ENCODE results near the gene ACYP2.
"Not testable (repeated sequence)": the region's sequence is repeated elsewhere in the genome, so short reads cannot be mapped to it uniquely, and the experiment has no call there.

Gene ACYP2

GRCh38 chr2:54321047-54321446 lies 205.6 kb downstream of the ACYP2 start:
- no peak for DNase-seq (ENCODE audit: low read depth in 2 of 2)

- DNase-seq (ENCODE audit: low read depth in 2 of 2): not testable (repeated sequence)
These were observed 209.1 kb downstream of the ACYP2 start for GRCh38 chr2:54324517-54324916.

- no peak for DNase-seq (ENCODE audit: low read depth in 2 of 2)
These were observed 209.7 kb downstream of the ACYP2 start for GRCh38 chr2:54325148-54325547.

- DNase-seq (ENCODE audit: low read depth in 2 of 2): no peak
These were observed 214.2 kb downstream of the ACYP2 start for GRCh38 chr2:54329482-54330161.

- DNase-seq (ENCODE audit: low read depth in 2 of 2): peak; percentile 82 to 86
These were observed 214.9 kb downstream of the ACYP2 start for GRCh38 chr2:54330162-54330925.

GRCh38 chr2:54330926-54331835 lies 215.8 kb downstream of the ACYP2 start:
- DNase-seq (ENCODE audit: low read depth in 2 of 2): no peak

GRCh38 chr2:54332386-54332785 lies 217.0 kb downstream of the ACYP2 start:
- no peak for DNase-seq (ENCODE audit: low read depth in 2 of 2)

GRCh38 chr2:54336136-54336976 lies 220.9 kb downstream of the ACYP2 start:
- DNase-seq (ENCODE audit: low read depth in 2 of 2): no peak

- no peak for DNase-seq (ENCODE audit: low read depth in 2 of 2)
These were observed 221.5 kb downstream of the ACYP2 start for GRCh38 chr2:54336977-54337255.

- no peak for DNase-seq (ENCODE audit: low read depth in 2 of 2)
These were observed 226.2 kb downstream of the ACYP2 start for GRCh38 chr2:54341656-54342055.

- DNase-seq (ENCODE audit: low read depth in 2 of 2): no peak
These were observed 227.2 kb downstream of the ACYP2 start for GRCh38 chr2:54342603-54343002.

GRCh38 chr2:54347622-54348021 lies 232.2 kb downstream of the ACYP2 start:
- no peak for DNase-seq (ENCODE audit: low read depth in 2 of 2)

- DNase-seq (ENCODE audit: low read depth in 2 of 2): no peak
These were observed 233.2 kb downstream of the ACYP2 start for GRCh38 chr2:54348646-54349045.

- DNase-seq (ENCODE audit: low read depth in 2 of 2): no peak
These were observed 235.0 kb downstream of the ACYP2 start for GRCh38 chr2:54350426-54350825.

- DNase-seq (ENCODE audit: low read depth in 2 of 2): no peak
These were observed 237.8 kb downstream of the ACYP2 start for GRCh38 chr2:54353216-54353615.

Measured in stimulated activated CD4-positive, alpha-beta T cell treated with anti-CD3 and anti-CD28 coated beads, Interleukin-4, amount 100 ng/mL, for 48 hours (primary cell).